NCI-H146 treated with DMSO at 0.1 percent for 48 hours (cell line): ENCODE data around the gene FLRT2.

ENCODE experiments used
- DNase-seq: peaks from one replicate; lab custom pipeline; 2025; ENCODE audit not compliant: unreplicated experiment; lab: John Stamatoyannopoulos, UW

Gene FLRT2, protein sequence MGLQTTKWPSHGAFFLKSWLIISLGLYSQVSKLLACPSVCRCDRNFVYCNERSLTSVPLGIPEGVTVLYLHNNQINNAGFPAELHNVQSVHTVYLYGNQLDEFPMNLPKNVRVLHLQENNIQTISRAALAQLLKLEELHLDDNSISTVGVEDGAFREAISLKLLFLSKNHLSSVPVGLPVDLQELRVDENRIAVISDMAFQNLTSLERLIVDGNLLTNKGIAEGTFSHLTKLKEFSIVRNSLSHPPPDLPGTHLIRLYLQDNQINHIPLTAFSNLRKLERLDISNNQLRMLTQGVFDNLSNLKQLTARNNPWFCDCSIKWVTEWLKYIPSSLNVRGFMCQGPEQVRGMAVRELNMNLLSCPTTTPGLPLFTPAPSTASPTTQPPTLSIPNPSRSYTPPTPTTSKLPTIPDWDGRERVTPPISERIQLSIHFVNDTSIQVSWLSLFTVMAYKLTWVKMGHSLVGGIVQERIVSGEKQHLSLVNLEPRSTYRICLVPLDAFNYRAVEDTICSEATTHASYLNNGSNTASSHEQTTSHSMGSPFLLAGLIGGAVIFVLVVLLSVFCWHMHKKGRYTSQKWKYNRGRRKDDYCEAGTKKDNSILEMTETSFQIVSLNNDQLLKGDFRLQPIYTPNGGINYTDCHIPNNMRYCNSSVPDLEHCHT

DNA sequence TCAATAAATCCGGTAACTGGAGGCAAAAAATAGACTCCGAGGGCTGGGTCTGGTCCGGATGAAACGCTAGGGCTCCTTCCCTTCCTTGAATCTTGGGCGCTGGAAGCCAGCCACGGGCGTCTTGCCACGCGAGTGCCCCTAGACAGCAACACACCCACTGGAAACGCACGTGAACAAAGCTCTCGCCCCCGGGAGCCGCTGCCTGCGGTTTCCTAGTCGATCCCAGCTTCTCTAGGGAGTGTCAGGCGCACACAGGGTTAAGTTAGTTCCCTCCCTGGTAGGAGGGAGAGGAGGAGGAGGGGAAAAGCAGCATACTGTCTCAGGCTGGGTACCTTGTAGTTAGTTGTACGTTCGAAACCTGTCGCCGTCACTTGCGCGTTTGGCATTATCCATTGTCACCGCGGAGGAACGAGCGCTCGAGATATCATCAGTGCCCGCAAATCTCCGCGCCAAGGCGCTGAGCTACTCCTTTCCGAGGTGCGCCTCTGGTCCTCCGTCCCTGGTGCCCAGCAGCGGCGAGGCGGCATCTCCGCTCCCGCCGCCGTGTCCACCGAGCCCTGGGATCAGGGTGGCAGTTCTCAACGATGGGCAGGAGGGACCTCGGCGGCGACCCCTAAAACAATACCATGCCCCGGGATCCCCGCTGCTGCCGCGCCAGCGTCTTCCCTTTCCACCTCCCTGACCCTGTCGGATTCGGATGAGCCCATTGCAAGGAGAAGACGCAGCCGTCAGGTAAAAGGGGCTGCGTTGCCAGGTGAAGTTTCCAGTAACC is at the start of gene FLRT2:
Gene FLRT2 (plus strand): TSS at position 342 of the 772 bp plus-strand sequence. CDS start 91,371 bp downstream, outside the sequence.
- DNase-seq, result no peak

DNA sequence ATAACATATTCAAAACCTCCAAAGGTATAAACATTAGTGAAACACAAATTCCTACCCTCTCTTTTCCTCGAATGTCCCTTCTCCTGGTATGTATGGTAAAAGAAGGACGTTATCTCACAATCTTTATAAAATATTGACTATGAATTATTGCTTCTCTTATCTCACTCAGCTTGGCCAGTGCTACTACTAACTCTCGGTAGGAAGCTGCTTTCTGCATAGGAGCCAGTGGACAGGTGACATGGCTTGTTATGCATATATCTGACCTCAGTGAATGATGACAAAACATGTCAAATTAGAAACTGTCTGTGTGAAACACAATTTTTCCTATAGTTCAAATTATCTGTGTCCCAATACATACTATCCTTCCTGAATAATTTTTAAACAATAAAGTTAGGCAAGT is 48.5 kb upstream of the FLRT2 start:
- no peak for DNase-seq

DNA sequence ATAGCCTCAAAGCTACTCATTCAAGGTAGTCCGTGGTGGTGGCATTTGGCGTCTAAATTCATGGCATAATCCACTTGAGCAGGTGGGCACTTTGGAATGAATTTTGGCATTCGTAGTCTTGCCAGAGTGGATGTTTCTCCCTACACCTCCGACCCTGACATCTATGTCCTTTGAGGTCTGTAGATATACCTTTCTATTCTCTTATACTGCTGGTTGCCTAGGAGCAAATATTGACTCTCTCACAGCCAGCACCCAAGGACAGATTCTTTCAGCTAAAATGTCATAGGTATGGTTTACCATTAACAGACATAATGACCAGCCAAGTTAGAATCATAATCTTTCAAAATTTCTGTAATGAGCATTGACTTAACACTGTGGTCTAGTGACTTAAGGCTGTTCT is 47.4 kb upstream of the FLRT2 start:
- DNase-seq, result no peak

DNA sequence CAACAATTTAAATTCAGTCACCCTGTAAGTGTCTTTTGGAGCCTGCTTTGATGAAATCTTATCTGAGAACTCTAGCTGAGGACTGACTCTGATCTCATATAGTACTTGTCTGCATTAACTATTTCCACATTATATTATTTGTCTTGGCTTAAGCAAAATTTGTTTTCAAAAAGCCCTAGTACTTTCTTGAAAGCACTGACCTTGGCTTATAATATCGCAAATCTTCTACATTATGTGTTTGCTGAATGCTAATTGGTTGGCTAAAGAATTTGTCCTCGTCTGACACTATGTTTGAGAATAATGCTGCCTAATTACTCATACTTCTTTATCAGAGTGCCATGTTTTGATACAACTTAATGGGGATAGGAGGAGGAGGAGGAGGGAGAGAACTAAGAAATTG is 46.9 kb upstream of the FLRT2 start:
- no peak for DNase-seq

DNA sequence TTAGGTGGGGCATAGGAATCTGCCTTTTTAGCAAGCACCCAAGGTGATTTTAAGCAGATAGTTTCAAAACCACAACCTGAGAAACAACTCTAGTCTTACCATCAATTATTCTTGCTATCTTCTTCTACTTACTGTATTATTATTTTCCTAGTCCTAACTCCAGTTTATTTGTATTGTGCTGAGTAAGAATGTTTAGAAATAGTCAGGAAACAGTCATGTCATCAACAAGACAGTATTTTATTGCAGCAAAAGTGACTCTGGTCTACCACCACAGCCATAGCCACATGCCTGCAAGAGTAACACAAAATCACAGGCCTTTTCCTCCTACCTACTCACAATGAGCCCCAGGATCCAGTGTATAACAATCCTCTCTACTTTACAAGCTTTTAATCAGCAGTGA is 46.3 kb upstream of the FLRT2 start:
- DNase-seq, result no peak

DNA sequence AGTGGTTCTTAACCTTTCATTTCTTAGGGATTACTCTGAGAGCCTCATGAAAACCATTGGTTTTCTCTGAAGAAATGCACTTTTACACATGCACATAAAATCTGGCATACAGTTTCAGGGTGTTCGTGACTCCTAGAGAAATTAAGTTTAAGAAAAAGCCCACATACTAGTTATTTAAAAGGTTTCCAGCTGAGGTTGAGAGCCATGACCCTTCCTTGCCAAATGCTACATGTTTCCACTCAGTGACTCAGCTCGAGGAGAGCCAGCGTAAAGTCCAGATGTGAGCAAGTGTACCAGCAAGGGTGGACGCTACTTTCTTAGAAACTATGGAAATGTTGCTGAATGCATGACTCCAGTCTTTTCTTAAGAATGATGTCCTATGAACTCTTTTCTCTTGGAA is 42.7 kb upstream of the FLRT2 start:
- DNase-seq, result no peak

DNA sequence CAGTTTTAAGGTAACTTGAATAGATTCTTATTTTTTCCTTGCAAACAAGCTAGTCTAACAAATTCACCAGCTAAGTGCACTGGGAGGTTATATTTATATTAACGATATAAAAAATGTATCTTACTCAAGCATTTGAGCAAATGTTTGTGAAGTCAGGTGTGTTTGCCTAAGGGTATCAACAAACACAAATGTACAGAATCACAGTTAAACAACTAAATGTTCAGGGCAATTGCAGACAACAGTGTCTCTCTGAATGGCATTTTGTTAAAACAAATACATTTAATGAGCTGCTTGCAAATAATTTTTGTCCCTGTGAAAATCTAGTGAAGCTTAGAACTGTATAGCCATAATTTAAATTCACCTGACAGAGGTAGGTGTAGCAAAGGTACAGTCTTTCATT is 28.2 kb upstream of the FLRT2 start:
- no peak for DNase-seq

DNA sequence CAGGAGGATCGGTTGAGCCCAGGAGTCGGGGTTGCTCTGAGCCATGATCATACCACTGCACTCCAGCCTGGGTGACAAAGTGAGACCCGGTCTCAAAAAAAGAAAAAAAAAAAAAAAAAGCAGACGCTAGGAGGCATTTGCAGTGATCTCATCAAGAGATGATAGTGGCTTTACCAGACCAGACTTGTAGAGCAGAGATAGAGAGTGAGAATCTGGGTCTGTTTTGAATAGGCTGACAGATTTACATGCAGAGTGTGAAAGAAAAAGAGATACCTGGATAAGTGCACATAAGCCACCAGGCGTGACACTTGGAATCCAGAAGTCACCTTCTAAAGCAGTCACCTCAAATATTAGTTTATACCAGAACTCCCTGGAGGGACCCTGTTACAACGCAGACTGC is 21.1 kb upstream of the FLRT2 start:
- no peak for DNase-seq

DNA sequence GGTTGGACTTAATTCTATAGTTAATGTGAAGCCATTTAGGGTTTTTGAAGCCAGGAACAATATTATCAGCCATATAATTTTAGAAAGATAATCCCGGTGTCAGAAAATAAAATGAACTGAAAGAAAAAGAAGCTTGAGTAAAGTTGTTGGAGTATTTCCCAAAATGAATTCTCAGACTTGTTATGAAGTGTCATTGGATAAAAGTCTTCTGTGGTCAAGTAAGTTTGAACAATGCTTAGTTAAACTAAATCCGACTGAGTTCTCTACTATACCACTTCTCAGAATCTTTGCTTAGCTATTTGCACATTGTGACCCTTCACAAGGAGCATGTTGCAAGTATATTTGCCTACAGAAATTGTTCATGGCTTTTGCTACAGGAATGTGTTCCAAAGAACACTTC is 17.5 kb upstream of the FLRT2 start:
- no peak for DNase-seq

DNA sequence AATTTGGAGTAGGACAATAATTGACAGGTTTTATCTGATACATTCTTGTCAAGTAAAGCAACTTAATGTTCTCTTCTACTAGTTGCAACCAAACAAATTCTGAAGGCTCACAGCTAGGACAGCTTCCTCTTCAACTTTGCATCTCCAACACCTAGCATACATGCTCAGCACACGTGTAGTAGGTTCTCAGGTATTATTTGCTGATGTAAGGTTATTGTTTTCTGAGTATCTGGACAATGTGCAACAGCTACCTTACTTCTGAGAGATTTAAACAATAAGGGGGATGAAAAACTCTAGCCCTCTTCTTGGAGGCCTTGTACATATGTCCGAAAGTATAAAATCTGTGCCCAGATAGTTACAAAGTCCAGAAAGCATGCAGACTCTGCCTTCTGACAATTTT is 15.5 kb upstream of the FLRT2 start:
- DNase-seq, result no peak

DNA sequence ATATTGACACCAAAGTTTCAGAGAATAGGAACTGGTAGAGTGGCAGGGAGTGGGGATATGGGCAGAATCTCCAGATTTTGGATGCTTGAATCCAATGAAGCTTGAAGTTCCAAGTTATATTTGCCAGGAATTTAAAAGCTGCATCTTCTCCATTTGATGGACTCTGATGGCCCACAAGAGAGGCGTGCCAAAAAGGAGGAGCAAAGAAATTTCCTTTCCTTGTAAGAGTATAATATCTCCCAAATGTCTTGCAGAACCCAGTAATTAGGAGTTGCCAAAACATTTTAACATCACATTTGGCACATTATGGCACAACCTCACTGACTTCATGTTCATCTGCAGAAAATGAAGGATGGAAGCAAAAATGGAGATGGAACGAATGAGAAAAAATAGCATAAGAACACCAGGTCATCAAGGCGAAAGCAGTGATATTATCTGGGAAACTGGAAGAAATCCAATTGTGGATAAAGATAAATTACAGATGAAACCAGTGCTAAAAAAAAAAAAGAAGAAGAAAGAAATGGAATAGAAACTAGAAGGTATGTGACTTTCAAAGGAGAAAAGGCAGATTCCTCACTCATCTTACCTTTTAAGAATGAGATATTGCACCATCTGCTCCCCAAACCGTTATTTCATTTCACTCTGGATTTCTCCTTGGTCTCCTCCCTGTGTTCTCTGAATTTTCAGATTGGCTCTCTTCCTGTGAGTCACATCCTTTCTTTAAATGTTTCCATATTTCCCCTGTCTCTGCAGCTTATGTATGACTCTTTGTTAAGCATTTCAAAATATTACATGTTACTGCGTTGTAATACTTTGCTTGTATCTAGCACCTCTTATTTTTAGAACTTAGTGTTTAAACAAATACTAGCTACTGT is 13.5 kb upstream of the FLRT2 start:
- DNase-seq, result no peak

DNA sequence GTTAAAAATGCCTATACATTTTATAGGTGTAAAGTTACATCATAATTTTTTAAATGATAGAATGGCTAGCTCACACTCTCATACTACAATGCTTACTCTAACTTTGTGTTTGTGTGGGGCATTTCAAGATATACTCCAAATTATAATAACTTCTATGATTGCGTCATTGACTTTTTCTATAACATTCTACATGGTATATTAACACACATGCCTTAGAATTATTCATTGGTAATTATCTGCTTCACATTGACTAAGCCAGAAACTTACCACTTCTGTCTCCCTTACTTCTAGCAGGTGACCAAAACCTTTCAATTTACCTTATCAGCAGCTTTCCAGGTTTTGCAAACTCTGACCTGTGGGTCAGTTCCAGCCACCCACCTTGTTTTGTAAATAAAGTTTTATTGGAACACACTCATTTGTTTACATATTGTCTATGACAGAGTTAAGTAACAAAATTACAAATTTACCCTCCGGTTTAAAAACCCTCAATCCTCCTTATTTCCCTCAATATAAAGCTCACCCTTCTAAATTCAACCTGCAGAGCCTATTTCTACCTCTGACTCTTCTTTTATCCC is 12.7 kb upstream of the FLRT2 start:
- no peak for DNase-seq

DNA sequence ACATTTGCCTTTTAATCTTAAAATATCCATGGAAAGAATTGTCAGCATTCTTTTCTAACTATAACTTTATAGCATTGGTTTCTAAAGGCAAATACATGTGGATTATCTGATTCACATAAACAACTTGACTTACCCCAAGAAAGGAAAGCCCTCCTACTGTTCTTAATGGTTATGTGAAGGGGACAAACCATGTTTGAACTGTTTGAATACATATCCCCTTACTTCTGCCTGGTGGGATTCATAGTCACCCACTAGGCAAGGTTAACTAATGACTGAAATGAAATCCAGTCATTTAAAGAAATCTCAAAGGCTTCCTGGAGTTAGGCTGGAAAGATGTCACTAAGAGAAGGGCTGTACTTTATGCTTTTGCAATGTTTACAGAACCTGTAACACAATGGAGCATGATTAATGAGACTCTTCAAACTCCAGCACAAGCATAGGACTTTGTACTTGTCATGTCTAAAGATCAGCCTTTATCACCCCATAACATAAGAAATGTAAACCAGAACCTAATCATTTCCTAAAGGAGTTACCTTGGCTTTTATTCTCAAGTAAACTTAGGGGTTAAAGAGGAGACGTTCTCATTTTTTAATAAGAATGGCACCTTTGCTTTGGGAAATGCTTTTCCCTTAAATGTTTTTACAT is 10.2 kb upstream of the FLRT2 start:
- peak; percentile 57 for DNase-seq

DNA sequence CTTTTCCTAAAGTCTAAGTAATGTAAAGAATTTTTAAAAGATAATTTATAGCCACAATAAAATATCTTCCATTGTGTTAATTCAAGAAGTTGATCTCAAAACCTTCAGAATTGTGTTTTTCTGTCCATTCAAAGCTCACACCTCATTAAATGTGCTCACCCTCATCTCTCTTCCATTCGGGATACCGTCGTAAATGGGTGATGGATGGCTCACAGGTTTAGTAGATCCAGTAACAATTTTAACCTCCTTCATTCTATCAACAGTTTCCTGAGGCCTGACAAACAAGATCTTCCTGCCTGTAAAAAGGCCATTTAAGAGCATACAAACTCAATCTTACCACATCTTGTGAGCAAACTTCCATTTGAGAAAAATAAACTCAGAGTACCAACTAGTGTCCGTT is 9.4 kb upstream of the FLRT2 start:
- no peak for DNase-seq

DNA sequence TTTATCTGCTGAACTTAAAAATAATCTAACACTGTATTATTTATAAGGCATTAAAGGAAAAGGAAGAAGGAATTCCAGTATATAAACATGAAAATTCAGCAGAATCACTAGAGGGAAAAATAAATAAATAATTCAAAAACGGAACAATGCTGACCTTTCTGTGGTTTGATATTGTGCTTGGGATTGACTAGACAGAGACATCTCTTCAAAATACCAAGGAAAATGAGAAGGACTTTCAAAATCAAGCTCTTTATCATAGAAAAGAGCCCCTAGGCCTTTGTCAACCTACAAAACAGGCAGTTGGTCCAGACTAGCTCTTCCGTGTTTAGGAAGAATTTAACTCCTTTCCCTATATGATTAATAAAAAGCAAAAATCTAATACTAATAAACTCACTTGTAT is 6.3 kb upstream of the FLRT2 start:
- DNase-seq, result no peak

DNA sequence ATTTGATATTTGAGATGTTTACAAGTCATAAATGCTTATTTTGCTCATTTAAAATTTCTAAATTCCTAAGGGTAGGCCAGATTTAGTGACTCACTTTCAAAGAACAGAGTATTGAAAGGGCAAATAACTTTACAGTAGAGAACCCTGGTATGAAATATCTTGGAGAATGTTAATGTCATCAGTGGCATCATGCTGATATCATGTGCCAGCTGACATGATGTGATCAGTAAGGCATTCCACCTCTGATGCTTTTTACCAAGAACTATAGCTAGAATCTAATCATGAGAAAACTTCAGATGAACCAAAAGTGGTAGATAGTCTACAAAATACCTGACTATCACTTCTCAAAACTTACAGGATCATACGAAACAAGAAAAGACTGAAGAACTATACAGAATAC is 2.9 kb upstream of the FLRT2 start:
- no peak for DNase-seq

DNA sequence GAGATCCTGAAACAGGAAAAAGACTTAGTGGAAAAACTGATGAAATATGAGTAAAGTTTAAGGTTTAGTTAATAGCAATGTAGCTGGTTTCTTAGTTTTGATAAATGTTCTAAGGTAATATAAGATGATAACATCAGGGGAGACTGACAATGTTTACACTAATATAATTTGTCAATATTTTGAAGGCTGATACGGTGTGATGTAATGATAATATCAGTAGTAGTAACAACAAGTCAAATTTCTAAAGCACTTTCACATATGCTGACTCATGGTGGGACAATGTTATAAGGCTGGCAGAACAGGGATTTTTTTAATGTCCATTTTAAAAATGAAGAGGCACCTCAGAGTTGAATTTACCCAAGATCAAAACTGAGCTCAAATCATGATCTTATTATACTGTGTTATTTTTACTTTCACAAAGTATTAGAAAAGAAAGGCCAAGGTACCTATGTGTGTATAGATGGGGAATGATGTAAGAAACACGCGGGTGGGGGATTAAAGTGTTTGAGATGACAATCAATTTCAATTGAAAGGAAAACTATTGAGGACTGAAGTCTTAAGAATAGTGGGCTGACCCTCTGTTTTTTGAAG is 2.4 kb upstream of the FLRT2 start:
- no peak for DNase-seq

DNA sequence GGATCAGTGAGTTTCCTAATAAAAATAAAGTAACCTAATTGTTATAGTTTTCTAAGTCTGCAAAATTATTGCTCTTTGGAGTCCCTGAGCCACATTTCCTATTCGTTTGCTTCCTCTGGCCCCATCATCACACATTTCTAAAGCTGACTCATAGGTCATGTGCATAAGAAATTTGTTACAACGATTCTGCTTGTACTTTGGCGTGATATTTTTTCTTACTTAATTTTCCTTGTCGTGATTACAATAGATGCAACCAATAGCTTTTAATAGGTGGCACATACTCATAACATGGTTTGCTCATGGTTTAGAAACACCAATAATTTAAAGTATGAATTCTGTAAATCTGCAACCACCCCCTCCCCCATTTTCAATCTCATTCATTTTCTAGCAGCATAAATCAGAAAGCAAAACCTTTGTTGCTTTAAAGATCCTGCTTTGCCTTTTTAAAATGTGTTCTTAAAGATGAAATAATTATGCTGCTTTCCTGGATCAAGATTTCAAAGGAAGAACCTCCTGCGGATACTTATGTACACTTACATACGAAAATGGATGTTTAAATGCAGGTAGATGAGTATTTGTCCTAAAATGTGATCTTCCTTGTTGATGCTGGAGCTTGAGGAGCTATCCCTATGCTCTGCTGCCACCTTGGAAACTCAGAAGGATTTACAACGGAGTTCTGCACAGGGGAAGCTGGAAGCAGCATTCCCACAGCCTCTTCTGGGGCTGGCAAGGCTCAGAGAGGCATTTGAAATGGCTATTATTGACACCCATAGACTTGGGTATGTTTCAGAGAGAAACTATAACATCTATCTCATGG is 1.7 kb upstream of the FLRT2 start:
- no peak for DNase-seq
